ENCODE results near the gene TMEM170B. TPM values are rescaled to one million over a fixed set of nuclear protein-coding genes. Genes with fewer than 3 reads are reported as not detected.

The TMEM170B gene
- total RNA-seq, 1 donor from 2014 or later: 3.2 TPM

GRCh38 chr6:11607383-11607782, 69.8 kb downstream of the TMEM170B start:
- Histone ChIP-seq H3K4me3 (ENCODE audit: low read depth, low read length) (no peak overlapping the region), H3K27me3 (ENCODE audit: control insufficient read depth, insufficient read depth, low read length) (no peaks in the 10 kb centered on the region), H3K36me3 (ENCODE audit: control insufficient read depth, insufficient read depth, low read length) (no peaks in the 10 kb centered on the region)
- TF ChIP-seq CTCF (IDR thresholded peaks at IDR 0.05; ENCODE audit: insufficient read depth, low read length, poor library complexity, severe bottlenecking): no peak
- DNase-seq (ENCODE audit: low read depth): no peak

- H3K27me3 ChIP-seq (ENCODE audit: control insufficient read depth, insufficient read depth, low read length): no peaks in the 10 kb centered on the region
- DNase-seq (ENCODE audit: low read depth): no peak
- H3K36me3 ChIP-seq (ENCODE audit: control insufficient read depth, insufficient read depth, low read length): no peaks in the 10 kb centered on the region
- TF ChIP-seq CTCF (IDR thresholded peaks at IDR 0.05; ENCODE audit: insufficient read depth, low read length, poor library complexity, severe bottlenecking): no peak
- no peak overlapping the region for H3K4me3 ChIP-seq (ENCODE audit: low read depth, low read length)
Measured at GRCh38 chr6:11608600-11609323, 71.2 kb downstream of the TMEM170B start.

- Histone ChIP-seq H3K27me3 (ENCODE audit: control insufficient read depth, insufficient read depth, low read length) (no peaks in the 10 kb centered on the region), H3K36me3 (ENCODE audit: control insufficient read depth, insufficient read depth, low read length) (no peaks in the 10 kb centered on the region), H3K4me3 (ENCODE audit: low read depth, low read length) (no peak overlapping the region)
- no peak for DNase-seq (ENCODE audit: low read depth)
- no peak for TF ChIP-seq CTCF (IDR thresholded peaks at IDR 0.05; ENCODE audit: insufficient read depth, low read length, poor library complexity, severe bottlenecking)
Measured at GRCh38 chr6:11609324-11610071, 71.9 kb downstream of the TMEM170B start.

GRCh38 chr6:11613336-11613735, 75.8 kb downstream of the TMEM170B start:
- no peak overlapping the region for H3K4me3 ChIP-seq (ENCODE audit: low read depth, low read length)
- H3K36me3 ChIP-seq (ENCODE audit: control insufficient read depth, insufficient read depth, low read length): no peaks in the 10 kb centered on the region
- DNase-seq (ENCODE audit: low read depth): no peak
- TF ChIP-seq CTCF (IDR thresholded peaks at IDR 0.05; ENCODE audit: insufficient read depth, low read length, poor library complexity, severe bottlenecking): no peak
- no peaks in the 10 kb centered on the region for H3K27me3 ChIP-seq (ENCODE audit: control insufficient read depth, insufficient read depth, low read length)

GRCh38 chr6:11613858-11614257, 76.3 kb downstream of the TMEM170B start:
- peak; percentile 78 for DNase-seq (ENCODE audit: low read depth)
- Histone ChIP-seq H3K4me3 (ENCODE audit: low read depth, low read length) (no peak overlapping the region), H3K27me3 (ENCODE audit: control insufficient read depth, insufficient read depth, low read length) (no peaks in the 10 kb centered on the region), H3K36me3 (ENCODE audit: control insufficient read depth, insufficient read depth, low read length) (no peaks in the 10 kb centered on the region)
- TF ChIP-seq CTCF (IDR thresholded peaks at IDR 0.05; ENCODE audit: insufficient read depth, low read length, poor library complexity, severe bottlenecking): no peak

Data from kidney epithelial cell (primary cell).